Mammary epithelial cell (primary cell): ENCODE data around the gene ADORA2A.

Experiments used
- EZH2 ChIP-seq: IDR thresholded peaks from 2 replicates; pipeline ENCODE4 v1.6.1; 2012; ENCODE audit warnings: low read length, inconsistent platforms, borderline replicate concordance
- TF ChIP-seq, protein P1 (sequence below), 2 donors: IDR thresholded peaks in 1 of 2; conservative IDR thresholded peaks in 1 of 2; 2 replicates each; pipeline ENCODE4 v1.5.1; 2011 to 2012; ENCODE audit warnings: inconsistent platforms in 2 of 2, low read length in 2 of 2, mild to moderate bottlenecking in 2 of 2, control low read depth in 1 of 2, low read depth in 1 of 2; ENCODE audit not compliant: insufficient read depth in 1 of 2; ENCODE audit errors: extremely low read depth in 1 of 2

DNA sequence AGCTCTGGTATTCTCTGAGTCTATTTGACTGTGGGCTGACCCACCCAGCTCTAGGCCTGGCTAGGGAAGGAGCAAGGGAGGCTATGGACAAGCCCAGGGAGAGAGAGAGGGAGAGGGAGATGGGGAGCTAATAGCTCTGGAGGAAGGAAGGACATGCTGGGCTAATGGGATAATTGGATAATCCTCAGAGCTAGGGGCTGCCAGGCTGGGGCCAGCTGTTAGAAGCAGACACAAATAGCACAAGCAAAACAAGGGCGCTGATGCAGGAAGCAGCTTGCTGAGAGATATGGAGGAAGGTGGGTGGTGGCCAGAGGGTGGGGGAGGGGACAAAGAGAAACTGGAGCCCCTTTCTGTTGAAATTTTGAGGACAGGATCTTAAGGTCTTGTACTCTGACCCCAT is 23.2 kb downstream of the ADORA2A start:
- TF ChIP-seq, protein P1, sequence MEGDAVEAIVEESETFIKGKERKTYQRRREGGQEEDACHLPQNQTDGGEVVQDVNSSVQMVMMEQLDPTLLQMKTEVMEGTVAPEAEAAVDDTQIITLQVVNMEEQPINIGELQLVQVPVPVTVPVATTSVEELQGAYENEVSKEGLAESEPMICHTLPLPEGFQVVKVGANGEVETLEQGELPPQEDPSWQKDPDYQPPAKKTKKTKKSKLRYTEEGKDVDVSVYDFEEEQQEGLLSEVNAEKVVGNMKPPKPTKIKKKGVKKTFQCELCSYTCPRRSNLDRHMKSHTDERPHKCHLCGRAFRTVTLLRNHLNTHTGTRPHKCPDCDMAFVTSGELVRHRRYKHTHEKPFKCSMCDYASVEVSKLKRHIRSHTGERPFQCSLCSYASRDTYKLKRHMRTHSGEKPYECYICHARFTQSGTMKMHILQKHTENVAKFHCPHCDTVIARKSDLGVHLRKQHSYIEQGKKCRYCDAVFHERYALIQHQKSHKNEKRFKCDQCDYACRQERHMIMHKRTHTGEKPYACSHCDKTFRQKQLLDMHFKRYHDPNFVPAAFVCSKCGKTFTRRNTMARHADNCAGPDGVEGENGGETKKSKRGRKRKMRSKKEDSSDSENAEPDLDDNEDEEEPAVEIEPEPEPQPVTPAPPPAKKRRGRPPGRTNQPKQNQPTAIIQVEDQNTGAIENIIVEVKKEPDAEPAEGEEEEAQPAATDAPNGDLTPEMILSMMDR (conservative IDR thresholded peaks at IDR 0.05 in 1 of 2, IDR thresholded peaks at IDR 0.05 in 1 of 2; ENCODE audit: extremely low read depth in 1 of 2, insufficient read depth in 1 of 2, low read depth in 1 of 2, low read length in 2 of 2): no peak
- TF ChIP-seq EZH2: no peak
